Astrocyte (in vitro differentiated cells and primary cell): ENCODE measurements around the gene RIBC1.

Experiments used
- CTCF ChIP-seq: IDR thresholded peaks from 2 replicates; pipeline ENCODE4 v1.5.1; 2011; ENCODE audit warnings: low read depth, mild to moderate bottlenecking, inconsistent platforms, low read length, moderate library complexity; ENCODE audit not compliant: insufficient read depth
- EZH2 ChIP-seq: IDR thresholded peaks from 2 replicates; pipeline ENCODE4 v1.6.1; 2012; ENCODE audit warnings: mild to moderate bottlenecking, low read length, inconsistent platforms; ENCODE audit not compliant: insufficient read depth

- no peak for TF ChIP-seq CTCF
- no peak for TF ChIP-seq EZH2
These were observed 30.1 kb downstream of the RIBC1 start for GRCh38 chrX:53452812-53453211.
